GM03348 (cell line): Measurements from ENCODE around the gene HERPUD1.
A peak's percentile ranks its signal among the peaks of the same experiment; 100 is the strongest.
"Not testable (repeated sequence)": the region's sequence is repeated elsewhere in the genome, so short reads cannot be mapped to it uniquely, and the experiment has no call there.

ENCODE experiments used
- DNase-seq: peaks from one replicate; pipeline ENCODE4 v3.0.0; 2012; ENCODE audit warnings: low spot score

Gene HERPUD1

GRCh38 chr16:56931892-56932720 lies at the start of gene HERPUD1:
TSS of gene HERPUD1 (plus strand) at chr16:56932142. CDS start at chr16:56932245, 103 bp downstream.
- peak; percentile 100 for DNase-seq

- DNase-seq, result no peak
Measured at GRCh38 chr16:56883586-56883985, 48.4 kb upstream of the HERPUD1 start.

GRCh38 chr16:56884026-56884582 lies 47.8 kb upstream of the HERPUD1 start:
- DNase-seq, result no peak

GRCh38 chr16:56884929-56885328 lies 47.0 kb upstream of the HERPUD1 start:
- not testable (repeated sequence) for DNase-seq

- DNase-seq, result no peak
Measured at GRCh38 chr16:56885446-56886162, 46.3 kb upstream of the HERPUD1 start.

GRCh38 chr16:56886296-56886695 lies 45.6 kb upstream of the HERPUD1 start:
- DNase-seq, result no peak

- DNase-seq, result no peak
Measured at GRCh38 chr16:56886826-56887225, 45.1 kb upstream of the HERPUD1 start.

GRCh38 chr16:56888806-56889205 lies 43.1 kb upstream of the HERPUD1 start:
- DNase-seq, result no peak

- no peak for DNase-seq
Measured at GRCh38 chr16:56889206-56889605, 42.7 kb upstream of the HERPUD1 start.

GRCh38 chr16:56891685-56892084 lies 40.3 kb upstream of the HERPUD1 start:
- no peak for DNase-seq

- DNase-seq, result no peak
Measured at GRCh38 chr16:56892705-56893104, 39.2 kb upstream of the HERPUD1 start.

GRCh38 chr16:56894331-56894917 lies 37.5 kb upstream of the HERPUD1 start:
- DNase-seq, result no peak

- no peak for DNase-seq
Measured at GRCh38 chr16:56895813-56896212, 36.1 kb upstream of the HERPUD1 start.

GRCh38 chr16:56896244-56896643 lies 35.7 kb upstream of the HERPUD1 start:
- no peak for DNase-seq

- DNase-seq, result no peak
Measured at GRCh38 chr16:56897026-56897799, 34.7 kb upstream of the HERPUD1 start.

GRCh38 chr16:56898847-56899246 lies 33.1 kb upstream of the HERPUD1 start:
- no peak for DNase-seq

- DNase-seq, result no peak
Measured at GRCh38 chr16:56903866-56904265, 28.1 kb upstream of the HERPUD1 start.

- no peak for DNase-seq
Measured at GRCh38 chr16:56907401-56907800, 24.5 kb upstream of the HERPUD1 start.

- no peak for DNase-seq
Measured at GRCh38 chr16:56909527-56909979, 22.4 kb upstream of the HERPUD1 start.

- no peak for DNase-seq
Measured at GRCh38 chr16:56910112-56910511, 21.8 kb upstream of the HERPUD1 start.

- DNase-seq, result peak; percentile 81
Measured at GRCh38 chr16:56910654-56911539, 21.0 kb upstream of the HERPUD1 start.
